Measurements from ENCODE around the gene EML4.

DNA sequence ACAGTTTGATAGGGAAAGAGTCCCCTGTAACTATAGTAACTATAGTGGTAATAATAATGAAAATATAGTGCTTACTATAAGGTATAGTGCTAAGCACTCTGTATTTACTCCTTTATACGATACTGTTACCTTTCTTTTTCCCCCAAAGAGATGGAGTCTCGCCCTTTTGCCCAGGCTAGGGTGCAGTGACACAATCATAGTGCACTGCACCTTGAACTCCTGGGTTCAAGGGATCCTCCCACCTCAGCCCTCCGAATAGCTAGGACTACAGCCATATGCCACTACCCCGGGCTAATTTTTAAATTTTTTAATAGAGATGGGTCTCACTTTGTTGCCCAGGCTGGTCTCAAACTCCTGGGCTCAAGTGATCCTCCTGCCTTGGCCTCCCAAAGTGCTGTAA, 34.6 kb downstream of the EML4 start:
- TF ChIP-seq, protein P1, sequence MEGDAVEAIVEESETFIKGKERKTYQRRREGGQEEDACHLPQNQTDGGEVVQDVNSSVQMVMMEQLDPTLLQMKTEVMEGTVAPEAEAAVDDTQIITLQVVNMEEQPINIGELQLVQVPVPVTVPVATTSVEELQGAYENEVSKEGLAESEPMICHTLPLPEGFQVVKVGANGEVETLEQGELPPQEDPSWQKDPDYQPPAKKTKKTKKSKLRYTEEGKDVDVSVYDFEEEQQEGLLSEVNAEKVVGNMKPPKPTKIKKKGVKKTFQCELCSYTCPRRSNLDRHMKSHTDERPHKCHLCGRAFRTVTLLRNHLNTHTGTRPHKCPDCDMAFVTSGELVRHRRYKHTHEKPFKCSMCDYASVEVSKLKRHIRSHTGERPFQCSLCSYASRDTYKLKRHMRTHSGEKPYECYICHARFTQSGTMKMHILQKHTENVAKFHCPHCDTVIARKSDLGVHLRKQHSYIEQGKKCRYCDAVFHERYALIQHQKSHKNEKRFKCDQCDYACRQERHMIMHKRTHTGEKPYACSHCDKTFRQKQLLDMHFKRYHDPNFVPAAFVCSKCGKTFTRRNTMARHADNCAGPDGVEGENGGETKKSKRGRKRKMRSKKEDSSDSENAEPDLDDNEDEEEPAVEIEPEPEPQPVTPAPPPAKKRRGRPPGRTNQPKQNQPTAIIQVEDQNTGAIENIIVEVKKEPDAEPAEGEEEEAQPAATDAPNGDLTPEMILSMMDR (conservative IDR thresholded peaks at IDR 0.05; ENCODE audit: low read length): no peak
- TF ChIP-seq EZH2phosphoT487 (IDR thresholded peaks at IDR 0.05; ENCODE audit: borderline replicate concordance): no peak
